Osteocyte (in vitro differentiated cells): Measurements from ENCODE around the gene UBE2D1. TPM values are rescaled to one million over a fixed set of nuclear protein-coding genes. Genes with fewer than 3 reads are reported as not detected.

ENCODE experiments used
- DNase-seq: peaks from one replicate; pipeline ENCODE4 v3.0.0; 2021; ENCODE audit warnings: mixed read lengths; ENCODE audit not compliant: unreplicated experiment; ENCODE audit errors: extremely low spot score
- H3K27ac Mint-ChIP-seq: one replicate; pipeline ENCODE4 v1.8.0; 2021; ENCODE audit warnings: mild to moderate bottlenecking, mixed read lengths; ENCODE audit not compliant: unreplicated experiment
- H3K27me3 Mint-ChIP-seq: one replicate; pipeline ENCODE4 v1.8.0; 2021; ENCODE audit warnings: mixed read lengths; ENCODE audit not compliant: unreplicated experiment
- H3K36me3 Mint-ChIP-seq: one replicate; pipeline ENCODE4 v1.8.0; 2021; ENCODE audit warnings: mixed read lengths; ENCODE audit not compliant: unreplicated experiment
- H3K4me1 Mint-ChIP-seq: one replicate; pipeline ENCODE4 v1.8.0; 2021; ENCODE audit warnings: mixed read lengths; ENCODE audit not compliant: unreplicated experiment
- H3K4me3 Mint-ChIP-seq: one replicate; pipeline ENCODE4 v1.8.0; 2021; ENCODE audit warnings: mild to moderate bottlenecking, moderate library complexity, mixed read lengths; ENCODE audit not compliant: unreplicated experiment
- H3K9me3 Mint-ChIP-seq: one replicate; pipeline ENCODE4 v1.8.0; 2021; ENCODE audit warnings: mixed read lengths; ENCODE audit not compliant: unreplicated experiment
- total RNA-seq: library from RNA; stranded (reverse); gene quantifications from 2 replicates; pipeline ENCODE4 v1.2.1, GENCODE V29; 2021
- TF ChIP-seq, protein P1 (sequence below): fragments of 200-600 bp; sonication (generic); IDR thresholded peaks from 2 replicates; pipeline ENCODE4 v1.5.0; 2021; ENCODE audit warnings: antibody characterized with exemption, mild to moderate bottlenecking, moderate library complexity

The UBE2D1 gene
- total RNA-seq, 1 donor from 2014 or later, result 16.4 TPM

- H3K4me3 Mint-ChIP-seq, result no peak overlapping the region
Measured at GRCh38 chr10:58396057-58396456, 61.3 kb downstream of the UBE2D1 start.

GRCh38 chr10:58397830-58398229 is 63.0 kb downstream of the UBE2D1 start:
- H3K27me3 Mint-ChIP-seq, result no peaks in the 10 kb centered on the region
- no peak for DNase-seq
- peaks cover 31% of the 10 kb centered on the region for H3K36me3 Mint-ChIP-seq
- no peak overlapping the region for H3K27ac Mint-ChIP-seq
- no peaks in the 10 kb centered on the region for H3K9me3 Mint-ChIP-seq
- peaks cover 5% of the 10 kb centered on the region for H3K4me1 Mint-ChIP-seq
- TF ChIP-seq, protein P1, sequence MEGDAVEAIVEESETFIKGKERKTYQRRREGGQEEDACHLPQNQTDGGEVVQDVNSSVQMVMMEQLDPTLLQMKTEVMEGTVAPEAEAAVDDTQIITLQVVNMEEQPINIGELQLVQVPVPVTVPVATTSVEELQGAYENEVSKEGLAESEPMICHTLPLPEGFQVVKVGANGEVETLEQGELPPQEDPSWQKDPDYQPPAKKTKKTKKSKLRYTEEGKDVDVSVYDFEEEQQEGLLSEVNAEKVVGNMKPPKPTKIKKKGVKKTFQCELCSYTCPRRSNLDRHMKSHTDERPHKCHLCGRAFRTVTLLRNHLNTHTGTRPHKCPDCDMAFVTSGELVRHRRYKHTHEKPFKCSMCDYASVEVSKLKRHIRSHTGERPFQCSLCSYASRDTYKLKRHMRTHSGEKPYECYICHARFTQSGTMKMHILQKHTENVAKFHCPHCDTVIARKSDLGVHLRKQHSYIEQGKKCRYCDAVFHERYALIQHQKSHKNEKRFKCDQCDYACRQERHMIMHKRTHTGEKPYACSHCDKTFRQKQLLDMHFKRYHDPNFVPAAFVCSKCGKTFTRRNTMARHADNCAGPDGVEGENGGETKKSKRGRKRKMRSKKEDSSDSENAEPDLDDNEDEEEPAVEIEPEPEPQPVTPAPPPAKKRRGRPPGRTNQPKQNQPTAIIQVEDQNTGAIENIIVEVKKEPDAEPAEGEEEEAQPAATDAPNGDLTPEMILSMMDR, result no peak
- H3K4me3 Mint-ChIP-seq, result no peak overlapping the region

More at GRCh38 chr10:58396057-58396456, 61.3 kb downstream of the UBE2D1 start:
- DNase-seq, result no peak
- H3K27me3 Mint-ChIP-seq, result no peaks in the 10 kb centered on the region
- TF ChIP-seq, protein P1, result no peak
- peaks cover 38% of the 10 kb centered on the region for H3K36me3 Mint-ChIP-seq
- H3K4me1 Mint-ChIP-seq, result peaks cover 5% of the 10 kb centered on the region
- H3K9me3 Mint-ChIP-seq, result no peaks in the 10 kb centered on the region
- no peak overlapping the region for H3K27ac Mint-ChIP-seq

DNA sequence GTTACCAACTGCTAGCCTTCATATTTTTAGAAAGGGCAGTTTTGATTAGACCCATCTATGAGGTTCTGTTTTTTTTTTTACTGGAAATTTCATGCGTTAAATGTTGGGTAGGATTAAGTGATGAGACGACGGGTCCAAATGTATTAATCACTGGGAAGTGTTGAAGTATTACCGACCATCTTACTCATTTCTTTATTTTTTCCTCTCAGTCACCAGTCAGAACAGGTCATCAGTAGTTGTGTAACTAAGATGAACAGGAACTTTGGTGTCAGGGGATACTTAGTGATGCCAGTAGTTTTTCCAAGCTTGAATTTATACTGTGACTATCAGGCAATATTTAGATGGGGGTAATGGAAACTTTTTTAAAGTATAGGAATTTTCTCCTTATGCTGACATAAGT is 64.6 kb downstream of the UBE2D1 start:
- H3K27me3 Mint-ChIP-seq, result no peaks in the 10 kb centered on the region
- no peaks in the 10 kb centered on the region for H3K9me3 Mint-ChIP-seq
- H3K4me1 Mint-ChIP-seq, result peaks cover 5% of the 10 kb centered on the region
- H3K36me3 Mint-ChIP-seq, result peaks cover 24% of the 10 kb centered on the region
- no peak overlapping the region for H3K27ac Mint-ChIP-seq
- no peak for DNase-seq
- H3K4me3 Mint-ChIP-seq, result no peak overlapping the region
- TF ChIP-seq, protein P1, result no peak

DNA sequence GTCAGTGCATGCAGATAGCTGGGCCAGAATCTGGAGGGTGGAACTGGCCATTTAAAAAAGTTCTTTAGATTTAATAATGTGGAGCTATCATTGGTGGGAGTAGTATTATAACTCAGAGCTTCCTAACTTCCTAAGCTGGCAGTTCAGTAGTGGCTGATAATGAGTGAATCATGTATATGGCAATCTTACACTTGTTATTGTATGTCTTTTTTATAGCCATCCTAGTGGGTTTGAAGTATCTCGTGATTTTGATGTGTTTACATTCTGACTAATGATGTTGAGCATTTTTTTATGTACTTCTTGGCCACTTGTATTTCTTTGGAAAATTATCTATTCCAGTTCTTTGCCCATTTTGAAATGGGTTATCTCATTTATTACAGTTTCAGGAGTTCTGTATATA is 65.8 kb downstream of the UBE2D1 start:
- Mint-ChIP-seq H3K4me3 (no peak overlapping the region), H3K36me3 (peaks cover 13% of the 10 kb centered on the region), H3K9me3 (no peaks in the 10 kb centered on the region), H3K27me3 (no peaks in the 10 kb centered on the region), H3K27ac (no peak overlapping the region), H3K4me1 (peaks cover 5% of the 10 kb centered on the region)
- TF ChIP-seq, protein P1, result no peak
- no peak for DNase-seq

GRCh38 chr10:58404001-58404400 is 69.2 kb downstream of the UBE2D1 start:
- H3K9me3 Mint-ChIP-seq, result no peaks in the 10 kb centered on the region
- peaks cover 5% of the 10 kb centered on the region for H3K4me1 Mint-ChIP-seq
- peaks cover 6% of the 10 kb centered on the region for H3K27me3 Mint-ChIP-seq
- H3K4me3 Mint-ChIP-seq, result no peak overlapping the region
- no peak overlapping the region for H3K27ac Mint-ChIP-seq
- TF ChIP-seq, protein P1, result no peak
- H3K36me3 Mint-ChIP-seq, result peaks cover 3% of the 10 kb centered on the region
- no peak for DNase-seq
